HepG2 (cell line): ENCODE measurements around the gene LRRN4CL. TPM values are rescaled to one million over a fixed set of nuclear protein-coding genes. Genes with fewer than 3 reads are reported as not detected.

Experiments used
- GTF2F1 ChIP-seq: fragments of 150-350 bp; IDR thresholded peaks from 2 replicates; pipeline ENCODE4 v1.6.1; 2014; ENCODE audit warnings: low read length
- KMT2B ChIP-seq: IDR thresholded peaks from 2 replicates; pipeline ENCODE4 v1.6.1; 2016; ENCODE audit warnings: missing genetic modification reagents, missing compliant biosample characterization
- MTA3 ChIP-seq: sonication (generic); formaldehyde crosslinking; IDR thresholded peaks from 2 replicates; pipeline ENCODE4 v1.4.0; 2020; ENCODE audit warnings: missing genetic modification reagents
- RERE ChIP-seq: IDR thresholded peaks from 2 replicates; pipeline ENCODE4 v1.6.1; 2016; ENCODE audit warnings: low read depth, missing genetic modification reagents, missing compliant biosample characterization
- SP1 ChIP-seq, 2 experiments: fragments of 450-650 bp in 1 of 2; sonication (generic) in 1 of 2; formaldehyde crosslinking in 1 of 2; IDR thresholded peaks; 2 replicates each; pipeline versions ENCODE4 v1.4.0 to v1.6.1; 2016 to 2020; ENCODE audit warnings: missing genetic modification reagents in 1 of 2
- SUZ12 ChIP-seq: fragments of 150-350 bp; IDR thresholded peaks from 2 replicates; pipeline ENCODE4 v1.6.1; 2014; ENCODE audit warnings: low read depth, low read length
- TEF ChIP-seq: sonication (generic); formaldehyde crosslinking; IDR thresholded peaks from 2 replicates; pipeline ENCODE4 v1.5.0; 2020; ENCODE audit warnings: missing genetic modification reagents
- ZFP37 ChIP-seq: sonication (generic); formaldehyde crosslinking; IDR thresholded peaks from 2 replicates; pipeline ENCODE4 v1.4.0; 2020; ENCODE audit warnings: missing genetic modification reagents, borderline replicate concordance
- ZNF275 ChIP-seq: sonication (generic); formaldehyde crosslinking; IDR thresholded peaks from 2 replicates; pipeline ENCODE4 v1.8.0; 2022; ENCODE audit warnings: missing genetic modification reagents, mild to moderate bottlenecking, inconsistent platforms, borderline replicate concordance
- ZNF543 ChIP-seq: sonication (generic); formaldehyde crosslinking; IDR thresholded peaks from 2 replicates; pipeline ENCODE4 v1.4.0; 2020; ENCODE audit warnings: mild to moderate bottlenecking, missing genetic modification reagents
- ZNF770 ChIP-seq: sonication (generic); formaldehyde crosslinking; IDR thresholded peaks from 2 replicates; pipeline ENCODE4 v1.5.0; 2020; ENCODE audit warnings: mild to moderate bottlenecking, missing genetic modification reagents
- ZNF841 ChIP-seq: sonication (generic); formaldehyde crosslinking; IDR thresholded peaks from 2 replicates; pipeline ENCODE4 v1.8.1; 2023; ENCODE audit warnings: missing genetic modification reagents, borderline replicate concordance
- polyA plus RNA-seq, 8 experiments: library from polyadenylated mRNA; depleted of rRNA in 3 of 8; stranded (reverse) in 7 of 8; unstranded in 1 of 8; fragments of >200 nt; fragmentation: Illumina TruSeq in 4 of 8; extraction: Trizol in 4 of 8; gene quantifications; 2 replicates each; pipeline versions ENCODE4 v1.2.1 to v1.2.3, GENCODE V29; 2011 to 2016; ENCODE audit warnings: low read depth in 4 of 8, missing spikeins in 1 of 8, mixed read lengths in 1 of 8; ENCODE audit not compliant: insufficient read depth in 1 of 8
- total RNA-seq, 5 experiments: library from RNA; depleted of rRNA; stranded (reverse); fragments of >200 nt; fragmentation: Illumina TruSeq; extraction: Trizol; gene quantifications; 2 replicates each; pipeline ENCODE4 v1.2.3, GENCODE V29; 2016; ENCODE audit warnings: low read depth in 1 of 5
- TF ChIP-seq, protein P1 (sequence below): sonication (generic); formaldehyde crosslinking; IDR thresholded peaks from 2 replicates; pipeline ENCODE4 v1.4.0; 2020; ENCODE audit warnings: mild to moderate bottlenecking, low read depth, missing genetic modification reagents
- TF ChIP-seq, protein P2 (sequence below): sonication (generic); formaldehyde crosslinking; IDR thresholded peaks from 2 replicates; pipeline ENCODE4 v1.4.0; 2020; ENCODE audit warnings: missing genetic modification reagents

LRRN4CL gene
- total and polyA plus RNA-seq, 2 of the 13 experiments (the other 11 are each of a cell fraction or from before 2014, with no cell fraction given): 0.11 TPM; not detected in 1

DNA sequence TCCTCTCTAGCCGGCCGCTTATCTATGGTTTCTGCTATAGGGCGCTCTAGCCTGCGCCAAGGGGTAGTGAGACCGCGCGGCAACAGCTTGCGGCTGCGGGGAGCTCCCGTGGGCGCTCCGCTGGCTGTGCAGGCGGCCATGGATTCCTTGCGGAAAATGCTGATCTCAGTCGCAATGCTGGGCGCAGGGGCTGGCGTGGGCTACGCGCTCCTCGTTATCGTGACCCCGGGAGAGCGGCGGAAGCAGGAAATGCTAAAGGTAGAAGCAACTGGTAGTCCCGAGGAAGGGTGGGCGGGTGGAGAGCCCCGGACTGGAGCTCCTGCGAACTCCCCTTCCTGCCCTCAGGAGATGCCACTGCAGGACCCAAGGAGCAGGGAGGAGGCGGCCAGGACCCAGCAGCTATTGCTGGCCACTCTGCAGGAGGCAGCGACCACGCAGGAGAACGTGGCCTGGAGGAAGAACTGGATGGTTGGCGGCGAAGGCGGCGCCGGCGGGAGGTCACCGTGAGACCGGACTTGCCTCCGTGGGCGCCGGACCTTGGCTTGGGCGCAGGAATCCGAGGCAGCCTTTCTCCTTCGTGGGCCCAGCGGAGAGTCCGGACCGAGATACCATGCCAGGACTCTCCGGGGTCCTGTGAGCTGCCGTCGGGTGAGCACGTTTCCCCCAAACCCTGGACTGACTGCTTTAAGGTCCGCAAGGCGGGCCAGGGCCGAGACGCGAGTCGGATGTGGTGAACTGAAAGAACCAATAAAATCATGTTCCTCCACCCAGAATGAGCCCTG is 17.5 kb downstream of the LRRN4CL start, which contains the start of the genes LBHD1 and UQCC3 (continued):
- TF ChIP-seq ZNF841 (CRISPR knock-in tag): no peak; the same call in 1 of the 2 replicates
- no peak for TF ChIP-seq SP1 (IDR thresholded peaks at IDR 0.05)
- 0 out of 2 replicates have a peak, but pooled peaks have one; percentile 7 for TF ChIP-seq SP1 (CRISPR knock-in tag; IDR thresholded peaks at IDR 0.05)
- TF ChIP-seq TEF: no peak
- no peak; the same call in 1 of the 2 replicates for TF ChIP-seq ZNF543 (CRISPR knock-in tag)
- no peak; the same call in 1 of the 2 replicates for TF ChIP-seq ZNF275
- TF ChIP-seq, protein P1, sequence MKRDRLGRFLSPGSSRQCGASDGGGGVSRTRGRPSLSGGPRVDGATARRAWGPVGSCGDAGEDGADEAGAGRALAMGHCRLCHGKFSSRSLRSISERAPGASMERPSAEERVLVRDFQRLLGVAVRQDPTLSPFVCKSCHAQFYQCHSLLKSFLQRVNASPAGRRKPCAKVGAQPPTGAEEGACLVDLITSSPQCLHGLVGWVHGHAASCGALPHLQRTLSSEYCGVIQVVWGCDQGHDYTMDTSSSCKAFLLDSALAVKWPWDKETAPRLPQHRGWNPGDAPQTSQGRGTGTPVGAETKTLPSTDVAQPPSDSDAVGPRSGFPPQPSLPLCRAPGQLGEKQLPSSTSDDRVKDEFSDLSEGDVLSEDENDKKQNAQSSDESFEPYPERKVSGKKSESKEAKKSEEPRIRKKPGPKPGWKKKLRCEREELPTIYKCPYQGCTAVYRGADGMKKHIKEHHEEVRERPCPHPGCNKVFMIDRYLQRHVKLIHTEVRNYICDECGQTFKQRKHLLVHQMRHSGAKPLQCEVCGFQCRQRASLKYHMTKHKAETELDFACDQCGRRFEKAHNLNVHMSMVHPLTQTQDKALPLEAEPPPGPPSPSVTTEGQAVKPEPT (CRISPR knock-in tag): no peak
- TF ChIP-seq GTF2F1: no peak
- TF ChIP-seq ZNF770 (CRISPR knock-in tag): no peak
- no peak for TF ChIP-seq RERE (CRISPR knock-in tag)
- TF ChIP-seq, protein P2, sequence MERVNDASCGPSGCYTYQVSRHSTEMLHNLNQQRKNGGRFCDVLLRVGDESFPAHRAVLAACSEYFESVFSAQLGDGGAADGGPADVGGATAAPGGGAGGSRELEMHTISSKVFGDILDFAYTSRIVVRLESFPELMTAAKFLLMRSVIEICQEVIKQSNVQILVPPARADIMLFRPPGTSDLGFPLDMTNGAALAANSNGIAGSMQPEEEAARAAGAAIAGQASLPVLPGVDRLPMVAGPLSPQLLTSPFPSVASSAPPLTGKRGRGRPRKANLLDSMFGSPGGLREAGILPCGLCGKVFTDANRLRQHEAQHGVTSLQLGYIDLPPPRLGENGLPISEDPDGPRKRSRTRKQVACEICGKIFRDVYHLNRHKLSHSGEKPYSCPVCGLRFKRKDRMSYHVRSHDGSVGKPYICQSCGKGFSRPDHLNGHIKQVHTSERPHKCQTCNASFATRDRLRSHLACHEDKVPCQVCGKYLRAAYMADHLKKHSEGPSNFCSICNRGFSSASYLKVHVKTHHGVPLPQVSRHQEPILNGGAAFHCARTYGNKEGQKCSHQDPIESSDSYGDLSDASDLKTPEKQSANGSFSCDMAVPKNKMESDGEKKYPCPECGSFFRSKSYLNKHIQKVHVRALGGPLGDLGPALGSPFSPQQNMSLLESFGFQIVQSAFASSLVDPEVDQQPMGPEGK (CRISPR knock-in tag): peak; percentile 56; the same call in 1 of the 2 replicates
- TF ChIP-seq SUZ12: no peak
- no peak for TF ChIP-seq ZFP37 (CRISPR knock-in tag)
- no peak for TF ChIP-seq MTA3 (CRISPR knock-in tag)
- TF ChIP-seq KMT2B (CRISPR knock-in tag): peak; percentile 87
